Measurements from ENCODE around the gene SMIM21.

- TF ChIP-seq CTCF (IDR thresholded peaks at IDR 0.05) (no peak), POLR2AphosphoS5 (IDR thresholded peaks at IDR 0.05) (no peak)
Measured at GRCh38 chr18:75362435-75362834, 65.1 kb downstream of the SMIM21 start.

Data from breast epithelium (tissue), 3 donors.